ENCODE measurements around the gene ANKUB1.
A peak's percentile ranks its signal among the peaks of the same experiment; 100 is the strongest.

ANKUB1 gene

GRCh38 chr3:149819432-149819831, 27.1 kb upstream of the ANKUB1 start:
- Histone ChIP-seq H3K27ac (ENCODE audit: low read length) (no peak overlapping the region), H3K9me3 (ENCODE audit: control insufficient read depth in 1 of 2, low read length in 2 of 2) (no peaks in the 10 kb centered on the region), H3K4me3 (ENCODE audit: low read depth in 1 of 2, low read length in 2 of 2) (no peak overlapping the region), H3K4me1 (ENCODE audit: control insufficient read depth in 1 of 2, insufficient read depth in 2 of 2, low read length in 2 of 2) (peaks cover 5 to 25% of the 10 kb centered on the region in 2 donors), H3K27me3 (ENCODE audit: low read depth, low read length) (no peaks in the 10 kb centered on the region), H3K36me3 (ENCODE audit: control insufficient read depth in 1 of 2, insufficient read depth in 2 of 2, low read length in 2 of 2) (no peaks in the 10 kb centered on the region)

DNA sequence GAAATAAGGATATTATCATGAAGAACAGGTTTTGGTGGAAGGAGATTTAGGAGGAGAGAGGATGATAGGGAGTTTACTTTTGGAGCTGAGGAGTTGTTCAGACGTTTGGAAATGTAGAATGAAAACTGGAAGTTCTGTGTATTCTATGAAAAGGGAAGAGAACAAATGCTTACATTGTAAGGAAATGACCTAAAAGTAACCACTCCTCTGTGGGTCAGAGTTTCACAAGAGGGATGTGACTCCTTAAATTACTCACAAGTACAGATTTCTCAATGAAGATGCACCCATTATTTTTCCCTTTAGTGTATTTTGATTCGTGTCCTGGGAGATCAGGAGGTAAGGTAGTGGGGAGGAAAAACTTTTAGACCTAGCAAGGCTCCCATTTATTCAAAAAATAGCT, 24.6 kb upstream of the ANKUB1 start:
- peaks cover 8 to 32% of the 10 kb centered on the region in 2 donors for H3K4me1 ChIP-seq (ENCODE audit: control insufficient read depth in 1 of 2, insufficient read depth in 2 of 2, low read length in 2 of 2)

DNA sequence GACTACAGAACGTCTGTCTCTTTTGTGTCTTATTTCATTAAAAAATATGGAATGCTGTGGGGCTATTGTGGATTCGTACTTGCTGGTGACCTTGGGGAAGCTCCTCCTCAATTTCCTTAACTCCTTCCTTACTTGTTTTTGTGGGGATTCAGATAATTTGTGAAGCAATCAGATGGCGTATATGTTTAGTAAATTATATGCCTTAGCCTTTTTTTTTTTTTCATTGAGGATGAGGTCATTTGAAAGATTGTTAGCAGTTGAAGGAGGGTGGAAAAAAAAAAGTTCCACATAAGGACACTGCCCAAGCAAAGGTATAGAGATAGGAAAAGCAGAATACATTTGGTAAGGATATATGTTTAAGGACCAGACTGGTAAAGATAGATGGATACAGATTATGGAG, 24.0 kb upstream of the ANKUB1 start:
- no peaks in the 10 kb centered on the region for H3K27me3 ChIP-seq (ENCODE audit: low read depth, low read length)
- H3K9me3 ChIP-seq (ENCODE audit: control insufficient read depth in 1 of 2, low read length in 2 of 2): no peaks in the 10 kb centered on the region
- peaks cover 0 to 5% of the 10 kb centered on the region in 2 donors for H3K36me3 ChIP-seq (ENCODE audit: control insufficient read depth in 1 of 2, insufficient read depth in 2 of 2, low read length in 2 of 2)
- H3K4me3 ChIP-seq (ENCODE audit: low read depth in 1 of 2, low read length in 2 of 2): no peak overlapping the region
- H3K4me1 ChIP-seq (ENCODE audit: control insufficient read depth in 1 of 2, insufficient read depth in 2 of 2, low read length in 2 of 2): peaks cover 9 to 32% of the 10 kb centered on the region in 2 donors
- peak overlapping the region; percentile 50 for H3K27ac ChIP-seq (ENCODE audit: low read length)

More for the DNA sequence above, 24.6 kb upstream of the ANKUB1 start:
- Histone ChIP-seq H3K4me3 (ENCODE audit: low read depth in 1 of 2, low read length in 2 of 2) (no peak overlapping the region), H3K36me3 (ENCODE audit: control insufficient read depth in 1 of 2, insufficient read depth in 2 of 2, low read length in 2 of 2) (peaks cover 0 to 5% of the 10 kb centered on the region in 2 donors), H3K27ac (ENCODE audit: low read length) (peak overlapping the region; percentile 50), H3K9me3 (ENCODE audit: control insufficient read depth in 1 of 2, low read length in 2 of 2) (no peaks in the 10 kb centered on the region), H3K27me3 (ENCODE audit: low read depth, low read length) (no peaks in the 10 kb centered on the region)

GRCh38 chr3:149815728-149816127, 23.4 kb upstream of the ANKUB1 start:
- H3K9me3 ChIP-seq (ENCODE audit: control insufficient read depth in 1 of 2, low read length in 2 of 2): no peaks in the 10 kb centered on the region
- H3K36me3 ChIP-seq (ENCODE audit: control insufficient read depth in 1 of 2, insufficient read depth in 2 of 2, low read length in 2 of 2): peaks cover 0 to 5% of the 10 kb centered on the region in 2 donors
- H3K4me1 ChIP-seq (ENCODE audit: control insufficient read depth in 1 of 2, insufficient read depth in 2 of 2, low read length in 2 of 2): peaks cover 9 to 32% of the 10 kb centered on the region in 2 donors
- no peaks in the 10 kb centered on the region for H3K27me3 ChIP-seq (ENCODE audit: low read depth, low read length)
- peak overlapping the region; percentile 32 for H3K27ac ChIP-seq (ENCODE audit: low read length)
- H3K4me3 ChIP-seq (ENCODE audit: low read depth in 1 of 2, low read length in 2 of 2): peak overlapping the region in 1 of 2 donors; percentile 1

GRCh38 chr3:149815321-149815720, 23.0 kb upstream of the ANKUB1 start:
- Histone ChIP-seq H3K4me3 (ENCODE audit: low read depth in 1 of 2, low read length in 2 of 2) (peak overlapping the region in 1 of 2 donors; percentile 95), H3K27me3 (ENCODE audit: low read depth, low read length) (no peaks in the 10 kb centered on the region), H3K9me3 (ENCODE audit: control insufficient read depth in 1 of 2, low read length in 2 of 2) (no peaks in the 10 kb centered on the region), H3K36me3 (ENCODE audit: control insufficient read depth in 1 of 2, insufficient read depth in 2 of 2, low read length in 2 of 2) (peaks cover 0 to 5% of the 10 kb centered on the region in 2 donors), H3K27ac (ENCODE audit: low read length) (peak overlapping the region; percentile 97), H3K4me1 (ENCODE audit: control insufficient read depth in 1 of 2, insufficient read depth in 2 of 2, low read length in 2 of 2) (peaks cover 9 to 32% of the 10 kb centered on the region in 2 donors)

DNA sequence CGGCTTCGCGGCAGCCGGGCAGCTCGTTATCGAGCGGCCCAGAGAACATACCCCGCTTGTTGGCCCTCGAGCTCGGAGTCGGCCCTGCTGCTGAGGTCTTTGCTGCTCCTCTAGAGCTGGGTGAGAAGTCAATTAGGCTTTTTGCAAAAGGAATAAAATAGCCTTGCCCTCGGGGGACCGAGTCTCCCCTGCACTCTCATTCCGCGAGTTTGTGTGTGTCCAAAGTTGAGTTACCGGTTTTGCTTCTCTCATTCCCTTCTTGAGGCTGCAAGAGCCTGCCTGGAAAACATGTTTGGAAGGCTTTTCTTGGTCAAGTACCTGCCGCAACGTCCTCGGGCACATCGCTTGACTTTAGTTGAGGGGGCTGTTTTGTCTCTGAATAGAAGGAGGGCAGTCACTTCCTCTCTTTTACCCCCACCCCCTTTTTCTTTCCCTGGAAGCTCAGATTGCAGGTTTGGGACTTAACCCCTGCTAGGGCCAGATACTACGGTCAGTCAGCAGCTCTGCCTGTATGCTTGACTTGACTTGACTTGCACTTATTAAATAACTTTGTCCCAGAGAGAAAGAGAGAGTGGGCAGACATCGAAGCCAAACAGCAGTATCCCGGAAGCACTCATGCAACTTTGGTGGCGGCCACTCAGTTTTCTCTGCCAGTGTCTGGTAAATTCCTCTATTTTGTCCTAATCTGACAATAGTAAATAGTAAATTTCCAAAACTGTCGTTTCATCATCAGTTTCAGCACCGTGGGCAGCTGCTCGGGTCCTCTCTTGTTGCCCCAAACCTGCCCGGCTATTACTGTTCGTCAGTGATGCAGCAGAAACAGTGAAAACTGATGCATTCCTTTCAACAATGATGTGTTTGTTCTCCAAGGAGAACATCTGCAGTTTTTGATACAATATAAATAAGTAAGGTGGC, 21.3 kb upstream of the ANKUB1 start:
- peaks cover 0 to 5% of the 10 kb centered on the region in 2 donors for H3K36me3 ChIP-seq (ENCODE audit: control insufficient read depth in 1 of 2, insufficient read depth in 2 of 2, low read length in 2 of 2)
- H3K9me3 ChIP-seq (ENCODE audit: control insufficient read depth in 1 of 2, low read length in 2 of 2): no peaks in the 10 kb centered on the region
- peaks cover 9 to 32% of the 10 kb centered on the region in 2 donors for H3K4me1 ChIP-seq (ENCODE audit: control insufficient read depth in 1 of 2, insufficient read depth in 2 of 2, low read length in 2 of 2)
- peak overlapping the region; percentile 94 to 95 for H3K4me3 ChIP-seq (ENCODE audit: low read depth in 1 of 2, low read length in 2 of 2)
- H3K27ac ChIP-seq (ENCODE audit: low read length): peak overlapping the region; percentile 97
- no peaks in the 10 kb centered on the region for H3K27me3 ChIP-seq (ENCODE audit: low read depth, low read length)

DNA sequence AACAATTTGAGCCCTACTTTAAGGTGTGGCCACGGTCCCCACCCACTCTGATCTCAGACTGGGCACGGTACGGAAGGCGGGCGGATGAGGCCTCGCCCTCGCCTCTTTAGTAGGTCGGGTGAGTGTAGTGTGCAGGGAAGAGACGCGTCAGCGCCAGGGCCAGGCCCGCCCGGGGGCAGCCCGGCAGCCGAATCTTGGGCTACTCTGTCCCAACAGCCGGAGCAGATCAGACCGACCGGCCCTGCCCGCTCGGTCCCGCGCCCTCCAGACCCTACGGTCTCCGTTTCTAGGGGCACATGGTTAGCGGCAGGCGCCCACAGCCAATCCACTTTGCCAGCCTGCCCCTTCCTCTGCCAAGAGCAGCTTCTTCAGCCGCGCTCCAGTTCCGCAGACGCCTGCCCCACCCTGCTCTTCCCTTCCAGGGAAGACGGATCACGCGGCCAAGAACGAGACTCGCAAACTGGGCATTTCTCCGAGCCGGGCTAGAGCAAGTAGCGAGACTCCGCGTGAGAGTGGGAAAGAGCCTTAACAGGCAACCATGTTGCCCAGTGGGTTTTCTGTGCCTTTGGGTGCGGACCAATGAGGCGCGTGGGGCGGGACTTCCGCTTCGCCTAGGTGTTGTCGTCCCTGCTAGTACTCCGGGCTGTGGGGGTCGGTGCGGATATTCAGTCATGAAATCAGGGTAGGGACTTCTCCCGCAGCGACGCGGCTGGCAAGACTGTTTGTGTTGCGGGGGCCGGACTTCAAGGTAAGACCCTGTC, 20.4 kb upstream of the ANKUB1 start, which contains the start of gene RNF13:
TSS of gene RNF13 (plus strand) at position 610 of the 761 bp plus-strand sequence. CDS start 32,812 bp downstream, outside the sequence.
- H3K27ac ChIP-seq (ENCODE audit: low read length): peak within 1 kb of the TSS; percentile 97
- no peaks in the 10 kb centered on the region for H3K27me3 ChIP-seq (ENCODE audit: low read depth, low read length)
- no peaks in the 10 kb centered on the region for H3K9me3 ChIP-seq (ENCODE audit: control insufficient read depth in 1 of 2, low read length in 2 of 2)
- H3K4me3 ChIP-seq (ENCODE audit: low read depth in 1 of 2, low read length in 2 of 2): peak within 1 kb of the TSS; percentile 94 to 95
- peaks cover 0 to 5% of the 10 kb centered on the region in 2 donors for H3K36me3 ChIP-seq (ENCODE audit: control insufficient read depth in 1 of 2, insufficient read depth in 2 of 2, low read length in 2 of 2)
- peaks cover 9 to 30% of the 10 kb centered on the region in 2 donors for H3K4me1 ChIP-seq (ENCODE audit: control insufficient read depth in 1 of 2, insufficient read depth in 2 of 2, low read length in 2 of 2)

- peaks cover 9 to 29% of the 10 kb centered on the region in 2 donors for H3K4me1 ChIP-seq (ENCODE audit: control insufficient read depth in 1 of 2, insufficient read depth in 2 of 2, low read length in 2 of 2)
- no peaks in the 10 kb centered on the region for H3K27me3 ChIP-seq (ENCODE audit: low read depth, low read length)
- H3K9me3 ChIP-seq (ENCODE audit: control insufficient read depth in 1 of 2, low read length in 2 of 2): no peaks in the 10 kb centered on the region
- H3K4me3 ChIP-seq (ENCODE audit: low read depth in 1 of 2, low read length in 2 of 2): peak overlapping the region; percentile 94 to 95
- peaks cover 0 to 5% of the 10 kb centered on the region in 2 donors for H3K36me3 ChIP-seq (ENCODE audit: control insufficient read depth in 1 of 2, insufficient read depth in 2 of 2, low read length in 2 of 2)
- peak overlapping the region; percentile 97 for H3K27ac ChIP-seq (ENCODE audit: low read length)
These were observed 19.8 kb upstream of the ANKUB1 start for GRCh38 chr3:149812165-149812605.

DNA sequence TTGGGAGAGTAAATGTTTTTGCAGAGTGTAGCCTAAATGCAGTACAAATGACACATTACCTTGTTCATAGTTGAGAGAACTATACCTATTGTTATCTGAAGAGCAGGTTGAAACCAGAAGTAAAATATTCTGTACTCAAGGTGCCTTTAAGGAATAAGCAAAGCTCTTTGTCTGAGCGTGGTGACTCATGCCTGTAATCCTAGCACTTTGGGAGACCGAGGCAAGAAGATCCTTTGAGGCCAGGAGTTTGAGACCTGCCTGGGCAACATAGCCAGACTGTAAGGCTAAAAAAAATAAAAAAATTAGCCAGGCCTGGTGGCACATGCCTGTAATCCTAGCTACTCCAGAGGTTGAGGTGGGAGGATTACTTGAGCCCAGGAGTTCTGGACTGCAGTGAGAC, 18.5 kb upstream of the ANKUB1 start:
- Histone ChIP-seq H3K4me1 (ENCODE audit: control insufficient read depth in 1 of 2, insufficient read depth in 2 of 2, low read length in 2 of 2) (peaks cover 9 to 22% of the 10 kb centered on the region in 2 donors), H3K9me3 (ENCODE audit: control insufficient read depth in 1 of 2, low read length in 2 of 2) (no peaks in the 10 kb centered on the region), H3K4me3 (ENCODE audit: low read depth in 1 of 2, low read length in 2 of 2) (no peak overlapping the region), H3K27ac (ENCODE audit: low read length) (no peak overlapping the region), H3K27me3 (ENCODE audit: low read depth, low read length) (no peaks in the 10 kb centered on the region), H3K36me3 (ENCODE audit: control insufficient read depth in 1 of 2, insufficient read depth in 2 of 2, low read length in 2 of 2) (peaks cover 0 to 5% of the 10 kb centered on the region in 2 donors)

DNA sequence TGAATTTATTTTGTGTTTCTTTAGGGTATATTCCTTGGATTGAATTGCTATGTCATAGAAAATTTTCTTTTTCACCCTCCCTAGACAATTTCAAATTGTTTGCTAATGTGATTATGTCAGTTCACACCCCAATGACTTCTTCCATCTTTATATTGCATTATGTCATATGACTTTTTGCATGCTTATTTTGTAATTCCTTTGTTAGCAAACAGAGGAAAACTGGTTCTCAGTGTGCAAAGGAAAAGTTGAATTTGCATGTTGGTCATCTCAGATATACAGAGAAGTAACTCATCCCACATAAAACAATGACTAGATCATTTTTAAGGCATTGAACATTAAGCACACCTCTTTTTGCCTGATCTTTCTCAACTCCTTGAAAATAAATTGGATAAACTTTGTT, 17.3 kb upstream of the ANKUB1 start:
- Histone ChIP-seq H3K4me1 (ENCODE audit: control insufficient read depth in 1 of 2, insufficient read depth in 2 of 2, low read length in 2 of 2) (peaks cover 4 to 12% of the 10 kb centered on the region in 2 donors), H3K27me3 (ENCODE audit: low read depth, low read length) (no peaks in the 10 kb centered on the region), H3K36me3 (ENCODE audit: control insufficient read depth in 1 of 2, insufficient read depth in 2 of 2, low read length in 2 of 2) (peaks cover 0 to 5% of the 10 kb centered on the region in 2 donors), H3K27ac (ENCODE audit: low read length) (no peak overlapping the region), H3K4me3 (ENCODE audit: low read depth in 1 of 2, low read length in 2 of 2) (no peak overlapping the region), H3K9me3 (ENCODE audit: control insufficient read depth in 1 of 2, low read length in 2 of 2) (no peaks in the 10 kb centered on the region)
